ENCODE results near the gene SERAC1. TPM values are rescaled to one million over a fixed set of nuclear protein-coding genes. Genes with fewer than 3 reads are reported as not detected.

Gene SERAC1
- polyA plus RNA-seq, 1 of the 3 experiments (the other 2 are of a cell fraction), result 5.6 TPM

DNA sequence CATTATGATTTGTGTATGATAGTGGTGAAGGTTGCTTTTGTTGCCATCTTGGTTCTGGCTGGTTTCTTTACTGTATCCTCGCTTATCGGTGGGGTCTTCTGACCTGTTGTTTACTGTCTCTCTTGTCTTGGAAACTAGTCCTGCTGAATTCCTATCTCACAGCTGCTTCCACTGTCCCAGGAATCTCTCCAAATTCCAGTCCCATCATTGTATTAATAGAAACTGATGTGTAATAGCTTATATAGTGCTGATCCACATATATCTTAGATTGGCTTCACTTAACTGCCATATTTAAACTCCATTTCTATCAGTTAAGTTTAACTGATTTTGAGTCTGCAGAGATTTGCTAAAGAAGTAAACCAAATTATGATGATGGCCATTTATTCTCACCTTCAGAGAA lies 6.0 kb upstream of the SERAC1 start:
- DNase-seq, result no peak
- H3K36me3 ChIP-seq (replicated peaks in 1 of 2; ENCODE audit: control insufficient read depth in 1 of 2, insufficient read depth in 2 of 2, low read length in 1 of 2), result peaks cover 4 to 43% of the 10 kb centered on the region in 2 experiments
- ChIA-PET POLR2A (no interaction called here), CTCF (interaction anchor here (1.1 kb wide), 1 partner anchor 517 kb away, joined by 3 read pairs; no protein-coding TSS in a partner anchor)
- peaks cover under 1 to 13% of the 10 kb centered on the region in 2 experiments; a peak in 2 of 4 replicates for H3K4me1 ChIP-seq (ENCODE audit: control insufficient read depth in 1 of 2, insufficient read depth in 2 of 2, low read depth in 1 of 2, low read length in 1 of 2)
- 100% methylated on average over 2 of the region's 2 CpGs for WGBS (ENCODE audit: low lambda C conversion rate)
- H2AFZ ChIP-seq (ENCODE audit: low read depth), result no peak overlapping the region
- TF ChIP-seq, protein P1, sequence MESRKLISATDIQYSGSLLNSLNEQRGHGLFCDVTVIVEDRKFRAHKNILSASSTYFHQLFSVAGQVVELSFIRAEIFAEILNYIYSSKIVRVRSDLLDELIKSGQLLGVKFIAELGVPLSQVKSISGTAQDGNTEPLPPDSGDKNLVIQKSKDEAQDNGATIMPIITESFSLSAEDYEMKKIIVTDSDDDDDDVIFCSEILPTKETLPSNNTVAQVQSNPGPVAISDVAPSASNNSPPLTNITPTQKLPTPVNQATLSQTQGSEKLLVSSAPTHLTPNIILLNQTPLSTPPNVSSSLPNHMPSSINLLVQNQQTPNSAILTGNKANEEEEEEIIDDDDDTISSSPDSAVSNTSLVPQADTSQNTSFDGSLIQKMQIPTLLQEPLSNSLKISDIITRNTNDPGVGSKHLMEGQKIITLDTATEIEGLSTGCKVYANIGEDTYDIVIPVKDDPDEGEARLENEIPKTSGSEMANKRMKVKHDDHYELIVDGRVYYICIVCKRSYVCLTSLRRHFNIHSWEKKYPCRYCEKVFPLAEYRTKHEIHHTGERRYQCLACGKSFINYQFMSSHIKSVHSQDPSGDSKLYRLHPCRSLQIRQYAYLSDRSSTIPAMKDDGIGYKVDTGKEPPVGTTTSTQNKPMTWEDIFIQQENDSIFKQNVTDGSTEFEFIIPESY (IDR thresholded peaks at IDR 0.05; ENCODE audit: borderline replicate concordance, low read depth), result no peak
- H3K9me3 ChIP-seq, result no peaks in the 10 kb centered on the region
- H3K4me3 ChIP-seq (ENCODE audit: low read depth in 2 of 2, low read length in 1 of 2), result no peak overlapping the region
- H3K27me3 ChIP-seq (ENCODE audit: insufficient read depth), result no peaks in the 10 kb centered on the region
- peak overlapping the region; percentile 7; the same call in 1 of the 2 replicates for H3K4me2 ChIP-seq
- no peaks in the 10 kb centered on the region for H3K9me2 ChIP-seq
- peaks cover 35% of the 10 kb centered on the region for H3F3A ChIP-seq (replicated peaks; ENCODE audit: insufficient read depth)
- peaks cover 55% of the 10 kb centered on the region for H3K79me2 ChIP-seq (ENCODE audit: insufficient read depth)
- H3K9ac ChIP-seq, result no peak overlapping the region
- peak overlapping the region; percentile 36 to 71; a peak in 3 of 4 replicates for H3K27ac ChIP-seq (ENCODE audit: low read depth in 2 of 2, low read length in 1 of 2)
- H4K20me1 ChIP-seq (ENCODE audit: insufficient read depth), result no peaks in the 10 kb centered on the region

DNA sequence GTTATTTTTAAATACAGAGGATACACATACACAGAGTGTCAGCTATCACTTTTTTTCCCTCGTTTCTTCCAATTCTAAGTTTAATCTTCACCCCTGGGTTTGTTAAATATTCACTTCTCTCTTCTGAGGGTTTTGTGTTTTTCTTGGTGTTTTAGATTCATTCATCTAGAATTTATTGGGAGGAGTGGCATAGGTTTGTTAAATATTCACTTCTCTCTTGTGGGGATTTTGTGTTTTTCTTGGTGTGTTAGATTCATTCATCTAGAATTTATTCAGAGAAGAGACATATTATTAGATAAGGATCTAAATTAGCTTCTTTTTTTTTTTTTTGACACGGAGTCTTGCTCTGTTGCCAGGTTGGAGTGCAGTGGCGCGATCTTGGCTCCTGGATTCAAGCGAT lies 3.9 kb upstream of the SERAC1 start:
- Histone ChIP-seq H3K9ac (no peak overlapping the region), H3K9me3 (no peaks in the 10 kb centered on the region), H3K9me2 (no peaks in the 10 kb centered on the region), H3K4me2 (no peak overlapping the region), H4K20me1 (ENCODE audit: insufficient read depth) (no peaks in the 10 kb centered on the region), H3K36me3 (replicated peaks in 1 of 2; ENCODE audit: control insufficient read depth in 1 of 2, insufficient read depth in 2 of 2, low read length in 1 of 2) (peaks cover 4 to 28% of the 10 kb centered on the region in 2 experiments), H3K4me3 (ENCODE audit: low read depth in 2 of 2, low read length in 1 of 2) (no peak overlapping the region), H3K4me1 (ENCODE audit: control insufficient read depth in 1 of 2, insufficient read depth in 2 of 2, low read depth in 1 of 2, low read length in 1 of 2) (peaks cover 2 to 13% of the 10 kb centered on the region in 2 experiments; a peak in 2 of 4 replicates), H3K79me2 (ENCODE audit: insufficient read depth) (peaks cover 54% of the 10 kb centered on the region), H3K27ac (ENCODE audit: low read depth in 2 of 2, low read length in 1 of 2) (peak overlapping the region in 1 of 2 experiments; percentile 84; a peak in 3 of 4 replicates), H2AFZ (ENCODE audit: low read depth) (no peak overlapping the region), H3F3A (replicated peaks; ENCODE audit: insufficient read depth) (peaks cover 45% of the 10 kb centered on the region), H3K27me3 (ENCODE audit: insufficient read depth) (no peaks in the 10 kb centered on the region)
- POLR2A ChIA-PET, result interaction anchor here (0.6 kb wide), 1 partner anchor 10 kb away, joined by 3 read pairs; no protein-coding TSS in a partner anchor
- TF ChIP-seq ELF1 (IDR thresholded peaks at IDR 0.05), result no peak
- no peak for TF ChIP-seq TEAD4 (IDR thresholded peaks at IDR 0.05; ENCODE audit: borderline replicate concordance, insufficient read depth)
- TF ChIP-seq RFX5 (IDR thresholded peaks at IDR 0.05; ENCODE audit: low read length), result no peak
- TF ChIP-seq NFIC (IDR thresholded peaks at IDR 0.05; ENCODE audit: borderline replicate concordance), result no peak
- CTCF ChIA-PET, result no interaction called here
- WGBS (ENCODE audit: low lambda C conversion rate), result 94% methylated on average over 5 of the region's 5 CpGs
- no peak for DNase-seq

DNA sequence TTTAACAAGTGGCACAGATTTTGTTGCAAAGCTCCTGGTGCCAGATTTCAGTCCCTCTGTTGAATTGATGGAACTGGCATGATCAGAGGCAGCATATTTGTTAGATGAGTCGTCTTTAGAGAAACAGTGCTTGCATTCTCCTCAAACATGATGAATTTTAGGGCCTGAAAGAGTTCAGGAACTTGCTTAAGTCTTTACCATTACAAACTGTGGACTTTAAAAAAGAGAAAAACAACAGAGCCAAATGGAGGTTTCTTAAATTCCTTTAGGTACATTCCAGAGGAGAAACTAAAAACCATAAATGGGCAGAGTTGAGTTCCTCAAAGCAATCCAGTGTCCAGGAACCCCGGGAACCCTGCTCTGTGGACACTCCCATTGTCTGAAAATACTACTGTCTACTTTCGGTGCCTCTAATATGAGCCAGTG lies 2.6 kb upstream of the SERAC1 start:
- Histone ChIP-seq H3K4me3 (ENCODE audit: low read depth in 2 of 2, low read length in 1 of 2) (peak overlapping the region in 1 of 2 experiments; percentile 0; a peak in 2 of 4 replicates), H3K27me3 (ENCODE audit: insufficient read depth) (no peaks in the 10 kb centered on the region), H3K79me2 (ENCODE audit: insufficient read depth) (peaks cover 55% of the 10 kb centered on the region), H3F3A (replicated peaks; ENCODE audit: insufficient read depth) (peaks cover 45% of the 10 kb centered on the region), H3K9me3 (no peaks in the 10 kb centered on the region), H3K9me2 (no peaks in the 10 kb centered on the region), H3K4me2 (peak overlapping the region; percentile 50), H3K9ac (peak overlapping the region; percentile 16; the same call in 1 of the 2 replicates), H3K36me3 (replicated peaks in 1 of 2; ENCODE audit: control insufficient read depth in 1 of 2, insufficient read depth in 2 of 2, low read length in 1 of 2) (peaks cover 4 to 17% of the 10 kb centered on the region in 2 experiments), H4K20me1 (ENCODE audit: insufficient read depth) (no peaks in the 10 kb centered on the region), H2AFZ (ENCODE audit: low read depth) (peak overlapping the region; percentile 11; the same call in 1 of the 2 replicates), H3K27ac (ENCODE audit: low read depth in 2 of 2, low read length in 1 of 2) (peak overlapping the region; percentile 74 to 84), H3K4me1 (ENCODE audit: control insufficient read depth in 1 of 2, insufficient read depth in 2 of 2, low read depth in 1 of 2, low read length in 1 of 2) (peaks cover 2 to 20% of the 10 kb centered on the region in 2 experiments)
- no peak for DNase-seq
- WGBS (ENCODE audit: low lambda C conversion rate), result 17% methylated on average over 3 of the region's 3 CpGs
- CTCF ChIA-PET, result no interaction called here
- POLR2A ChIA-PET, result no interaction called here
- TF ChIP-seq JUND (IDR thresholded peaks at IDR 0.05), result peak; percentile 83
- TF ChIP-seq YY1 (IDR thresholded peaks at IDR 0.05; ENCODE audit: low read depth), result peak; percentile 20; the same call in 1 of the 2 replicates
- TF ChIP-seq, protein P2, sequence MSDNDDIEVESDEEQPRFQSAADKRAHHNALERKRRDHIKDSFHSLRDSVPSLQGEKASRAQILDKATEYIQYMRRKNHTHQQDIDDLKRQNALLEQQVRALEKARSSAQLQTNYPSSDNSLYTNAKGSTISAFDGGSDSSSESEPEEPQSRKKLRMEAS (IDR thresholded peaks at IDR 0.05; ENCODE audit: low read depth), result peak; percentile 65
- peak; percentile 70; the same call in 1 of the 2 replicates for TF ChIP-seq TCF12 (IDR thresholded peaks at IDR 0.05)
- peak; percentile 66 for TF ChIP-seq FOSL2 (IDR thresholded peaks at IDR 0.05; ENCODE audit: borderline replicate concordance, low read depth)
- peak; percentile 18; the same call in 1 of the 2 replicates for TF ChIP-seq RXRA (IDR thresholded peaks at IDR 0.05; ENCODE audit: borderline replicate concordance, low read depth)
- no peak for TF ChIP-seq RFX5 (IDR thresholded peaks at IDR 0.05; ENCODE audit: low read length)
- 0 out of 2 replicates have a peak, but pooled peaks have one; percentile 44 for TF ChIP-seq FOXM1 (IDR thresholded peaks at IDR 0.05; ENCODE audit: low read depth)
- no peak for TF ChIP-seq EZH2phosphoT487 (IDR thresholded peaks at IDR 0.05; ENCODE audit: borderline replicate concordance, low read depth)
- TF ChIP-seq CHD2 (IDR thresholded peaks at IDR 0.05; ENCODE audit: low read length, partially characterized antibody), result no peak
- TF ChIP-seq EP300 (IDR thresholded peaks at IDR 0.05; ENCODE audit: borderline replicate concordance in 1 of 2, low read depth in 1 of 2, low read length in 1 of 2), result peak in 1 of 2 experiments; percentile 53; a peak in 2 of 4 replicates
- TF ChIP-seq POLR2AphosphoS5 (IDR thresholded peaks at IDR 0.05; ENCODE audit: low read depth, low read length), result no peak; the same call in 1 of the 2 replicates
- TF ChIP-seq, protein P3, sequence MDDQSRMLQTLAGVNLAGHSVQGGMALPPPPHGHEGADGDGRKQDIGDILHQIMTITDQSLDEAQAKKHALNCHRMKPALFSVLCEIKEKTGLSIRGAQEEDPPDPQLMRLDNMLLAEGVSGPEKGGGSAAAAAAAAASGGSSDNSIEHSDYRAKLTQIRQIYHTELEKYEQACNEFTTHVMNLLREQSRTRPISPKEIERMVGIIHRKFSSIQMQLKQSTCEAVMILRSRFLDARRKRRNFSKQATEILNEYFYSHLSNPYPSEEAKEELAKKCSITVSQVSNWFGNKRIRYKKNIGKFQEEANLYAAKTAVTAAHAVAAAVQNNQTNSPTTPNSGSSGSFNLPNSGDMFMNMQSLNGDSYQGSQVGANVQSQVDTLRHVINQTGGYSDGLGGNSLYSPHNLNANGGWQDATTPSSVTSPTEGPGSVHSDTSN (IDR thresholded peaks at IDR 0.05), result peak; percentile 76

Data from SK-N-SH (cell line).